ENCODE measurements around the gene PON1.

GRCh38 chr7:95320651-95321050 lies 3.7 kb downstream of the PON1 start:
- TF ChIP-seq, protein P1, sequence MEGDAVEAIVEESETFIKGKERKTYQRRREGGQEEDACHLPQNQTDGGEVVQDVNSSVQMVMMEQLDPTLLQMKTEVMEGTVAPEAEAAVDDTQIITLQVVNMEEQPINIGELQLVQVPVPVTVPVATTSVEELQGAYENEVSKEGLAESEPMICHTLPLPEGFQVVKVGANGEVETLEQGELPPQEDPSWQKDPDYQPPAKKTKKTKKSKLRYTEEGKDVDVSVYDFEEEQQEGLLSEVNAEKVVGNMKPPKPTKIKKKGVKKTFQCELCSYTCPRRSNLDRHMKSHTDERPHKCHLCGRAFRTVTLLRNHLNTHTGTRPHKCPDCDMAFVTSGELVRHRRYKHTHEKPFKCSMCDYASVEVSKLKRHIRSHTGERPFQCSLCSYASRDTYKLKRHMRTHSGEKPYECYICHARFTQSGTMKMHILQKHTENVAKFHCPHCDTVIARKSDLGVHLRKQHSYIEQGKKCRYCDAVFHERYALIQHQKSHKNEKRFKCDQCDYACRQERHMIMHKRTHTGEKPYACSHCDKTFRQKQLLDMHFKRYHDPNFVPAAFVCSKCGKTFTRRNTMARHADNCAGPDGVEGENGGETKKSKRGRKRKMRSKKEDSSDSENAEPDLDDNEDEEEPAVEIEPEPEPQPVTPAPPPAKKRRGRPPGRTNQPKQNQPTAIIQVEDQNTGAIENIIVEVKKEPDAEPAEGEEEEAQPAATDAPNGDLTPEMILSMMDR (IDR thresholded peaks at IDR 0.05; ENCODE audit: borderline replicate concordance, extremely low read depth, low read length, poor library complexity, severe bottlenecking) = no peak
- no peak for TF ChIP-seq EZH2 (IDR thresholded peaks at IDR 0.05; ENCODE audit: borderline replicate concordance, low read depth, low read length, severe bottlenecking)

All from DND-41 (cell line).